Ascending aorta (tissue), 2 donors: ENCODE measurements around the gene FLT4. TPM values are rescaled to one million over a fixed set of nuclear protein-coding genes. Genes with fewer than 3 reads are reported as not detected.

Experiments used
- DNase-seq, 2 donors: peaks; one replicate each; pipeline ENCODE4 v3.0.0-alpha.2; 2019; ENCODE audit warnings: low spot score in 2 of 2
- H3K27ac ChIP-seq, 2 donors: fragments of 200-600 bp; sonication (generic); one replicate each; pipeline ENCODE4 v1.5.1; 2016 to 2017; ENCODE audit warnings: mild to moderate bottlenecking in 1 of 2
- H3K27me3 ChIP-seq: fragments of 200-600 bp; sonication (generic); one replicate; pipeline ENCODE4 v1.5.1; 2017
- H3K36me3 ChIP-seq, 2 donors: fragments of 200-600 bp; sonication (generic); one replicate each; pipeline ENCODE4 v1.5.1; 2016
- H3K4me1 ChIP-seq, 2 donors: fragments of 200-600 bp; sonication (generic); one replicate each; pipeline ENCODE4 v1.5.1; 2016 to 2017; ENCODE audit warnings: mild to moderate bottlenecking in 1 of 2
- H3K4me3 ChIP-seq, 2 donors: fragments of 200-600 bp; sonication (generic); one replicate each; pipeline ENCODE4 v1.5.1; 2016 to 2017; ENCODE audit warnings: mild to moderate bottlenecking in 1 of 2
- H3K9me3 ChIP-seq, 2 donors: fragments of 200-600 bp; sonication (generic); one replicate each; pipeline ENCODE4 v1.5.1; 2016
- intact Hi-C: fragments of 100-400 bp; cut with DNase I; formaldehyde crosslinking; loops from one replicate; pipeline ENCODE4 v1.15.1; 2023
- total RNA-seq: library from RNA; depleted of rRNA; stranded (reverse); fragments of >200 nt; gene quantifications from one replicate; pipeline ENCODE4 v1.1.0, GENCODE V29; 2016
- TF ChIP-seq, protein P1 (sequence below), 3 experiments: fragments of 200-600 bp in 2 of 3; fragments of 450-650 bp in 1 of 3; sonication (generic) in 2 of 3; IDR thresholded peaks; one replicate each; pipeline ENCODE4 v1.5.1; 2016 to 2019; ENCODE audit warnings: antibody characterized with exemption in 3 of 3, mild to moderate bottlenecking in 1 of 3, moderate library complexity in 1 of 3

The FLT4 gene
- total RNA-seq, 1 donor from 2014 or later, result 53.5 TPM

DNA sequence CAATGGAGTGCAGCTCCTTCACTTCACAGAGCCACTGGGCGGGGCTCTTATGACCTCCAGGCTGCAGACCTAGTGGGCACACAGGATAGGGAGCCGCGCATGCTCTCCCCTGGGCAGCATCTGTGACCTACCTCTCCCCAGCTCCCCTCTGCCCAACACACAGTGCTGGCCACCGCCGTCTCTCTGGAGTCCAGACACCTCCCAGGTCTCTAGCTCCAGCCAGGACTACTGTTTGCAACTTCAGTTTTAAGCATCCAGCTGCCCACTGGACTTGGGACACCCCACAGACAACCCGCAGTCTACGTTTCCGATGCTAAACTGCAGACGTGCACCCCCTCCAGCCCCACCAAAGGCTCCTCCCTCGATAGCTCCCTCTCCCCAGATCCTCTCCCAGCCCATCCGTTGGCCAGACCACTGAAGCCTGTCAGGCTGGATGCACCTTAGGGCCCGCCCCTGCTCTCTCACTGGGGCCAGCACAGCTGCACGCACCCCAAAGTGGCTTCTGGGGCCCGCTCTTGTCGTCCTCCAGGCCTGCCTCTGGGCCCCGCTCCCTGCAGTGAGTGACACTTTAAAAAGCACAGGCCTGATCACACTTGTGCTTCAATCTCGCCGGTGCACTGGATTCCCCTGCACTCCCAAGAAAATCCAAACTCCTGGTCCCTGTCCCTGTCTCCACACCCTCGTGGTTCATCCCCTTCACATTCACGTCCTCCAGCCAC, 11.3 kb downstream of the FLT4 start:
- Histone ChIP-seq H3K27ac (no peak overlapping the region), H3K27me3 (no peaks in the 10 kb centered on the region), H3K4me3 (no peak overlapping the region), H3K36me3 (no peaks in the 10 kb centered on the region), H3K4me1 (no peaks in the 10 kb centered on the region), H3K9me3 (no peaks in the 10 kb centered on the region)
- TF ChIP-seq, protein P1, sequence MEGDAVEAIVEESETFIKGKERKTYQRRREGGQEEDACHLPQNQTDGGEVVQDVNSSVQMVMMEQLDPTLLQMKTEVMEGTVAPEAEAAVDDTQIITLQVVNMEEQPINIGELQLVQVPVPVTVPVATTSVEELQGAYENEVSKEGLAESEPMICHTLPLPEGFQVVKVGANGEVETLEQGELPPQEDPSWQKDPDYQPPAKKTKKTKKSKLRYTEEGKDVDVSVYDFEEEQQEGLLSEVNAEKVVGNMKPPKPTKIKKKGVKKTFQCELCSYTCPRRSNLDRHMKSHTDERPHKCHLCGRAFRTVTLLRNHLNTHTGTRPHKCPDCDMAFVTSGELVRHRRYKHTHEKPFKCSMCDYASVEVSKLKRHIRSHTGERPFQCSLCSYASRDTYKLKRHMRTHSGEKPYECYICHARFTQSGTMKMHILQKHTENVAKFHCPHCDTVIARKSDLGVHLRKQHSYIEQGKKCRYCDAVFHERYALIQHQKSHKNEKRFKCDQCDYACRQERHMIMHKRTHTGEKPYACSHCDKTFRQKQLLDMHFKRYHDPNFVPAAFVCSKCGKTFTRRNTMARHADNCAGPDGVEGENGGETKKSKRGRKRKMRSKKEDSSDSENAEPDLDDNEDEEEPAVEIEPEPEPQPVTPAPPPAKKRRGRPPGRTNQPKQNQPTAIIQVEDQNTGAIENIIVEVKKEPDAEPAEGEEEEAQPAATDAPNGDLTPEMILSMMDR (IDR thresholded peaks at IDR 0.05), result no peak
- DNase-seq, result peak in 1 of 2 donors; percentile 52
- intact Hi-C loops, result no loop called here

DNA sequence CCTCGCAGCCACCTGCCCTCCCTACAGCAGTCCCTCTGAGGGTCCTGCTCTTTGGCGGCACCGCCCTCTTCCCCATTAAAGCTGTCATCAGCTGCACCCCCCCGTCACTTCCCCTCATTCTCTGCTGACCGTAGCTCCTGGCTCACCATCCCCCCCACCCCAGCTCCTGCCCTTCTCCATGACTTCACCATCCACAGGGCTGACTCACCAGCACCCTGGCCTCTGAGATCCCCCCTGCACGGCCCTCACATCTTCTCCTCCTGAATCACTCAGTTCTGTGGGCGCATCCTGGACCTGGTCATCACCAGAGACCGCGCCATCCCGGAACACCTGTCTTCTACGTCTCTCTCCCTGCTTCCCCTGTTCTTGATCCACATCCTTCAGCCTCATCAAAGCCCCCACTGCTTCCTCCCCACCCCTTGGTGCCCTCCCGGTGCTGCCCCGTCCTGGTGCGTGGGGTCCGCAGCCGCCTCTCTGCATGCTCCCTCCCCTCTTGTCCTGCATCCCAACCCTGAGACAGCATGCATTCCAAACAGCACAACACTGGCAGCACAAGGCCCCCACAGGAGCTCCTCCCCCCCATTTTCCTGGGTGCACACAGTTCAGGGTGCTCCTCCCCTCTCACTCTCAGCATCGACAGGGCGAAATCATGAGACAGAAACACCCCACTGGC, 12.9 kb downstream of the FLT4 start:
- Histone ChIP-seq H3K4me3 (no peak overlapping the region), H3K36me3 (no peaks in the 10 kb centered on the region), H3K4me1 (no peaks in the 10 kb centered on the region), H3K27ac (no peak overlapping the region), H3K9me3 (no peaks in the 10 kb centered on the region), H3K27me3 (no peaks in the 10 kb centered on the region)
- TF ChIP-seq, protein P1 (IDR thresholded peaks at IDR 0.05), result no peak
- intact Hi-C loops, result no loop called here
- DNase-seq, result no peak

DNA sequence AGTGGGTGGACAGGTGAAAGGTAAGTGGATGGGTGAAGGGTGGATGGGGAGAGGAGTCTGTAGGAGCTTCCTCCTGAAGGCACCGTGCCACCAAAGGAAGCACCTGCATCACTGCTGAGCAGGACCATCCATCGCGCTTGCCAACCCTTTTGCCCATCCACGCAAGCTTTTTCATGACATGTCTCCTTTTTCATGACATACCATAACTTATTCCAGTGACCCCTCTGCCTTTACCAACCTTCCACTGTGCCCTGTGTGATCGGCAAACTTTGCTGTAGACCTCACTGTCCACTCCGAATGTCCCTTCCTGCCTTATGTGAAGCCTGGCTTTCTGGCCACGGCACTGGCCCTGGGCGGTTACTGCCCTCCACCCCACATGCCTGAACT, 13.4 kb downstream of the FLT4 start:
- no peak for DNase-seq
- TF ChIP-seq, protein P1 (IDR thresholded peaks at IDR 0.05), result no peak
- Histone ChIP-seq H3K27me3 (no peaks in the 10 kb centered on the region), H3K36me3 (no peaks in the 10 kb centered on the region), H3K4me1 (no peaks in the 10 kb centered on the region), H3K27ac (no peak overlapping the region), H3K9me3 (no peaks in the 10 kb centered on the region), H3K4me3 (no peak overlapping the region)
- intact Hi-C loops, result no loop called here

DNA sequence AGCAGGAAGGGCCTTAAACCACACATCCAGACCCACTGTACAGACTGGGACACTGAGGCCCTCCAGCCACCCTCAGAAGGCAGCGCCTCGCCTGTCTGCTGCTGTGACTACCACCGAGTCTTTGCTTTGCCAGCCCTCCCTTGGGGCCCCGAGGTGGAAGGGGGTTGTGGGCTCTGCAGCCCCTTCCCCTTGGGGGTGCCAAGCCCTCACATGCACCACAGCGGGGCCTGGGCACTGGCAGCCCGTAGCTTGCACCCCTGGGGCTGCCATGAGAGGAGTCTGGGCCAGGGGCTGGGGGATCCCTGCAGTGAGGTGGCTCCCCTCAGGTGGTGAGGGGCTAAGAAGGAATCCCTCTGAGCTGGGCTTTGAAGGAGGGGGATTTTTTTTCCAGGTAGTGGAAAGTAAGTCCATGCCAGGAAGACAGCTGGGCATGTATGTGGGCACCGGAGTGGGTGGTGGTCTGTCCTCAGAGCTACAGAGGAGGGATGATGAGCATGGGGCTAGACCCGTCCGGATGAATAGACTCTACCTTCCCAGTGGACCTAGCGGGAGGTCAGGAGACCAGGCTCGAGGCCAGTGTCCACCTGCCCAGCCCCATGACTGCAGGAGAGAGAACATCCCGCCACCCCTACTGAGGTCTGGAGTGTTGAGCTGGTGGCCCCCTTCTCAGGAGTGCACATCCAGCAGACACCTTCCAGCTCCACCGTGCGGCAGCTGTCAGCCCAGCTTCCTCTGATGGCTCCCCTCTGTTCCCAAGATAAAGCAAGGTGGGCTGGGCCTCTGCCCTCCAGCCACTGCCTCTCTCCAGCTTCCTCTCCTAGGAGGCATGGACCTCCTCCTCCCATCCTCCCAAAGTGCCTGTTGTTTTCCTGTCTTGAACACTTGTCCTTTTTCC, 15.9 kb downstream of the FLT4 start:
- Histone ChIP-seq H3K27me3 (no peaks in the 10 kb centered on the region), H3K4me1 (no peaks in the 10 kb centered on the region), H3K4me3 (no peak overlapping the region), H3K9me3 (no peaks in the 10 kb centered on the region), H3K27ac (no peak overlapping the region), H3K36me3 (no peaks in the 10 kb centered on the region)
- intact Hi-C loops, result no loop called here
- TF ChIP-seq, protein P1 (IDR thresholded peaks at IDR 0.05), result no peak
- DNase-seq, result no peak

DNA sequence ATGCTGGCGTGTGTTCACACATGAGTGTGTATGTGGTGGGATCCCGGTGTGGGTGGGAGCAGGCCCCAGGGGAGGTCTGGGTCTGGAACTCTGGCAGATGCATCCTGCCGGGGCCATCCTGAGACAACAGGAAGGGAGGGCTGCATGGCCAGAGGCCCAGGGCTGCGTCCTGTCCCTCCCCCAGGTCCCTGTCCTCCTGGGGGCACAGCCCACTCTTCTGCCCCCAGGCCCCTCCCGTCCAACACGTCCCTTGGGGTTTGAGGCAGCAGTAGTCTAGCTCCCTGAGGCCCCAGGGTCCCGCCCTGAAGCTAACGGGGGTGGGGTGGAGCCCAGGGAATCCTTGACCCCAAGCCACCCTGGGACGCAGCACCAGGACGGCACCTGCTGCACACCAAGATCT, 16.6 kb downstream of the FLT4 start:
- no peaks in the 10 kb centered on the region for H3K36me3 ChIP-seq
- H3K9me3 ChIP-seq, result no peaks in the 10 kb centered on the region
- TF ChIP-seq, protein P1 (IDR thresholded peaks at IDR 0.05), result no peak
- H3K27ac ChIP-seq, result no peak overlapping the region
- intact Hi-C loops, result no loop called here
- H3K4me1 ChIP-seq, result no peaks in the 10 kb centered on the region
- no peaks in the 10 kb centered on the region for H3K27me3 ChIP-seq
- DNase-seq, result no peak
- H3K4me3 ChIP-seq, result no peak overlapping the region
